Eye (tissue), 1 donor: ENCODE results near the gene CFAP100.

Experiments used
- DNase-seq: peaks from one replicate; pipeline ENCODE4 v3.0.0-alpha.2; 2015

The CFAP100 gene

DNA sequence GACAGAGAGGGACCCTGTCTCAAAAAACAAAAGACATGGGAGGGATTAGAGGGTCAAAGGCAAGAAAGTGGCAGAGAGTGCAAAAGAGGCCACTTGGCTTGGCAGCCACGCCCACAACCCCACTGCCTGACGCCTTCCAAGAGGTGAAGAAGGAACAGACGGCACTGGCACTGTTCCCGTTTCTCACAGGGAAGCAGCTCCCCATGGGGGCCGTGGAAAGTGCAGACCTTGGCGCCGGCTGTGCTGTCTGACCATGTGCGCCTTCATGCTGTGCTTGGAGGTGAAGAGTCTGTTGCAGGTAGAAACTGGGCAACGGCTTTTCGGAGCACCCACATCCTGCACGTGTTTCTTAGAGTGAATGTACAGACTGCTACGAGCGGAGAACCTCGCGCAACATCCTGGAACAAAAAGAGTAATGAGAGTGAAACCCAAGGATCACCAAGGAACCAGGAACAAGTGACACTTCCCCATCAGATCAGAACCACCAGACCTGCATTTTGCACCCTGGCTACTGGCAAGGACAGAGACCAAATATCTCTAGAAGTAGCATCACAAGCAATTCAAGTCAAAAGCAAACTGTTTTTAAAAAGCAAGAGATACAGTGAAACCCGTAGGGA, 71.3 kb downstream of the CFAP100 start:
- no peak for DNase-seq

GRCh38 chr3:126466886-126467610, 72.3 kb downstream of the CFAP100 start:
- no peak for DNase-seq

- no peak for DNase-seq
Observed at GRCh38 chr3:126467611-126467955, 72.9 kb downstream of the CFAP100 start.

DNA sequence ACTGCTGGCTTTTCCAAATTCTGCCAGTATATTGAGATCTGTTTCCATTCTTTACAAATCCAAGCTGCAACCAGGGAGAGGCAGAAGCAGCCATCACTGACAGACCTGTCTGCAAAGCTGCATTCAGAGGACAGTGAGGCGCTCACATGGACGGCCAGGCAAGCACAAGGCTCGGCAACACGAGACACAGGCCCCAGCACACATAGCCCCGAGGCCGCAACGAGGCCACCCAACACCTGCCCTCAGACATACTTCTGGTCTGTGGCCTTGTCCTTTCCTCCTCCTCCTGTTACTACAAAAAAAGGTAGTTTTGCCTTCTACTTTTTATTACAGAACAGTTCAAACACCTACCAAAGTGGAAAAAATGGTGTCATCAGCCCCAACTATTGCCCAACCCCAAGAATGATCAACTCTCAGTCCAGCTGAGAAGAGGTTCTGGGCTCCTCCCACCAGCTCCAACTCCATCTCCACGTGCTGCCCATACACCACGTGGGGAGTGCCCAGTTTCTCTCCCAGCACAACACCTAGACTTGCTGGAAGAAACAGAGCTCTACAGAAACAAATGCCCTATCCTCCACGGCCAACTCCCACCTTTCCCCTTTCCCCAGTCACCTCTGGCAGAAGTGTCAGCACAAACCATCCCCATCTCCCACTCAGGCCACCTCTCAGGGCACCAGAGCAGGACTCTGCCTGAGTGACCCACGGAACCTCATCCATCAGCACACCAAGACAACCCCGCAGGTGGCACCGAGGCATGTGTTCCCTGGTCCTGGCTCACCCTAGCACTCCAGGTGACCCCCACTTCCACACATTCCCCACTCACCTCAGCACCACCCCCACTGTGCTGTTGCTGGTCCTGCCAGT, 73.6 kb downstream of the CFAP100 start:
- DNase-seq = no peak

DNA sequence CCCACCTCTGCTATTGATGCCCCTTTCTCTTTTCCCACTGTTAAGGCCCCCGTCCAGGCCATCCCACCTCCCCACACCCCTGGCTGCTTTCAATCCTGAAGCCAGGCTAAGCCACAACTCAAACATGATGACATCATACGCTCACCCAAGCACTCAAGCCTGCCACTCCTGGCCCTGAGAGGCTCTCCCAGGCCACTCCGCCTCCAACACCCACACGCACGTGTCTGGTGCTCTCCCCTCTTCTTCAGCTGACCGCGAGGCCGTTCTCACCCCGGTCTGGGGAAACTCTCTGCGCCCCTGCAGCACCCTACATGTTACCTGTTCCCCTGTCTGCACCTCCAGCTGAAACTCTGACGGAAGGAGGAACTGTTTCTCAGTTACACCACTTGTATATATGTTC, 74.8 kb downstream of the CFAP100 start:
- DNase-seq = no peak

GRCh38 chr3:126472277-126473006, 77.7 kb downstream of the CFAP100 start:
- peak; percentile 41 for DNase-seq

DNA sequence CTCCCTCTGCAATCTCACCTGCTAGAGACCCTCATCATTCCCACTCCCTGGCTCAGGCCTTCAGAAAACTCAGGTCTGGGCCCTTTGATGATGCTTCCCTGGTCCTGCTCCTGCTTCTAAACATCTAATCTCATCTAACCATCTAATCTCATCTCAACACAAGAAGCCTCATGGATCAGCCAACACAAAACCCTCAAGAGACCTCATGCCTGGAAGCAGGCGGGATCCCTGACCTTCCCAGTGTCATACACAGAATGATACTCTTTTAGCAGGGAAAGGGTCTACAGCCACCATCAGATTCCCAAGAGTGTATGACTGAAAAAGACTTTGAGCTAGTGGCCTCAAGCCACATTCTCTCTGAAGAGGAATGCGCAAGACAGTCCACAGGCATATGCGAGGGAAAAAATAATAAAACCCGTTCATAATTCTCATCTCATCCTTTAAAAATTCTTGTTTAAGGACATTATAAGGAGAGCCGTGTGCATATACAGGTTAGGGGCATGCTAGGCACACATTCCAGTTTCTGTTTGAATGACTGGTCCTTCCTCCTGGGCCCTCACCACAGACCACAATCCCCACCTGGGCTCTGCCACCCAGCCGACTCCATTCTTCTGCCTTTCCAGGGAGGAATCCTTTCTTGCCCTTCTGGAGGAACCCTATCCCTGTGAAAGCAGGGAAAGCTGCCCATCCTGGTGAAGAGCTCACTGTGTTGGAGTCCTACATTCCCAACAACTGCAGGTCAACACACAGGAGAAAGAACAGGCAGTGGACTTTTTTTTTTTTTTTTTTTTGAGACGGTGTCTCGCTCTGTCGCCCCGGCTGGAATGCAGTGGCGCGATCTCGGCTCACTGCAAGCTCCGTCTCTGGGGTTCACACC, 78.8 kb downstream of the CFAP100 start:
- DNase-seq = no peak

- peak; percentile 78 for DNase-seq
Observed at GRCh38 chr3:126474498-126475412, 80.0 kb downstream of the CFAP100 start.

DNA sequence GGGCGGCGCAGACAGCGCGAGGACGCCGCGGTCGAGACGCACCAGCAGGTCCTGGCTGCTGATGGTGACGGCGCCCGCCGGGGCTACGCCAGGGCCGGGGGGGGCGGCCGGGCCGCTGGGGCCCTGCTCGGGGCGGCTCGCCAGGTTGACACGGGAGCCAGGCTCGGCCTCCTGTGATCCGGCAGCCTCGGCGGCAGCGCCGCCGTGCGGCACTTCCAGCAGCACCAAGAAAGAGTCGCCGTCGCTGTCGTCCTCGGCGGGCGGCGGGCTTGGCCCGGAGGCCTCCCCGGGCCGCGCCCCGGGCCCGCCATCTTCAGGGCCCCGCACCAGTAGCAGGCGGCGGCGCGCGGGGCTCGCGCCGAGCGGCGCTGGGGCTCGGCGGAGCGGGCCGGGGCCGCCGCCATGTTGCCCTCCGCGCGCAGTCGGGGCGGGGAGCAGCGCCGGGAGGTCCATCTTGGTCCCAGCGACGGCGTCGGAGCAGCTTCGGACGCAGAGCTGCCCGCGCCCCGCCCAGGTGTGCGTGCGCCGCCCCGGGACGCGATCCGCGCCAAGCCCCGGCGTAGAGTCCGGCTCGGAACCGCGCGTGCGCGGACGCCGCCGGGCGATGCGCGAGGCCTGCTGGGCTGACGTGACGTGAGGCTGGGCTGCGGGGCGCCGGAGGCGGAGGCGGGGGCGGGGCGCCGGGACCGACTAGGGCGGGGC, 80.9 kb downstream of the CFAP100 start, which contains the start of gene ZXDC:
Gene ZXDC, minus strand, starts transcription at position 479 of the 702 bp plus-strand sequence. Its CDS starts 26 bp downstream, at position 453.
- peak; percentile 97 for DNase-seq

DNA sequence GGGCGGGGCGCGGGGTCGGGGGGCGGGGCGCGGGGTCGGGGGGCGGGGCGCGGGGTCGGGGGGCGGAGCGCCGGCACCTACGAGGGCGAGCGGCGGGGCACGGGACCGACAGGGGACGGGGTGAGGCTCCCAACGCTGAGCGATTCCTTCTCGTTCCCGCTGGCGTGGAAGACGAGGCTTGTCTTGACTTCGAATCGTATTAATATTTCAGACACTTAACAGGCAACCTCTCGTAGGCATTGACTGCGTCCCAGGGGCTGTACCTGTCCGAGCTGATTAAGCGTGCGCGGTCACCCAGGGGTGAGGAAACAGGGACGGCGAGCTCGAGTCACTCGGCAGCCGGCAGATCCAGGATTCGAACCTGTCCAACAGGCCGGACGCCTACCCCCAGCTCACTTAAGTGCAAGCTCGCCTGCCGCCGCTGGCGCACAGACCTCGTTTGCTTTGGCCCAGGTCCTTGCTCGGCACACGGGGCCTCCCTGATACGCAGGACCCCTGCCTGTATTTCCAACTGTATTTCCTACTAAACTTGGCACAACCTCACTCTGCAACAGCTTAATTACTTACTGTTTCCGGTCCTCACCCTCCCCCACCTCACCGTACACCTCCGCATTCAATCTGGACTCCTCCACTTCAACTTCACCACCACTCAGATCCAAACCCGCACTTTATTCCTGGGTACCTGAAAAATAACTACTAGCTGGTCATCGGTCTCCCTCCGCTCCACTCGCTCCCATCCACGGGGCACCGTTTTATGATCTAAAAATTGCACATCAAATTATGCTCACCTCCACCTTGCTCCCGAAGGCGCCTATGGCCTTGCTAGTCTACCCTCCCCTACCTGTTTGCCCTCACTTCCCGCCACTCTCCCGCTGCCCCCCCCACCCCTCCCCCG, 81.7 kb downstream of the CFAP100 start:
- peak; percentile 90 for DNase-seq

- peak; percentile 24 for DNase-seq
Observed at GRCh38 chr3:126477061-126477380, 82.3 kb downstream of the CFAP100 start.

- no peak for DNase-seq
Observed at GRCh38 chr3:126478581-126479310, 84.0 kb downstream of the CFAP100 start.

GRCh38 chr3:126479642-126480041, 84.9 kb downstream of the CFAP100 start:
- DNase-seq = no peak

DNA sequence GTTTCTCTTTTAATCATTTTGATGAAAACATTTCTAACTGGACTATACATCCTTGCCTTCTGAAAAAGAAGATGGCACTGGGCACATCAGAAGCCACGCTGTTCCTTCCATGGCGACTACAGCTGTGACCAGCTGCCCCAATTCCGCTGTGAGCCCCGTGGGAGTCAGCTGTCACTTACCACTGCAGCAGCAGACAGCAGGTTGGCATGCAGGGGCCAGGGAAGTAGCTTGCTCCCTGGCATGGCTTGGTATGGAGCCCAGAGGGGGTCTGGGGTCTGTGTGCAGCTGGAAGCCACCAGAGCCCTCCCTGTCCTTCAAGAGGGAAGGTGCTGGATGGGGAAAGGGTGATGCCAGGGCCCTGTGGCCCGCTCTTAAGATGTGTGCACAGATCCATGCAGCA, 85.5 kb downstream of the CFAP100 start:
- DNase-seq = peak; percentile 35

- no peak for DNase-seq
Observed at GRCh38 chr3:126480861-126481260, 86.2 kb downstream of the CFAP100 start.

DNA sequence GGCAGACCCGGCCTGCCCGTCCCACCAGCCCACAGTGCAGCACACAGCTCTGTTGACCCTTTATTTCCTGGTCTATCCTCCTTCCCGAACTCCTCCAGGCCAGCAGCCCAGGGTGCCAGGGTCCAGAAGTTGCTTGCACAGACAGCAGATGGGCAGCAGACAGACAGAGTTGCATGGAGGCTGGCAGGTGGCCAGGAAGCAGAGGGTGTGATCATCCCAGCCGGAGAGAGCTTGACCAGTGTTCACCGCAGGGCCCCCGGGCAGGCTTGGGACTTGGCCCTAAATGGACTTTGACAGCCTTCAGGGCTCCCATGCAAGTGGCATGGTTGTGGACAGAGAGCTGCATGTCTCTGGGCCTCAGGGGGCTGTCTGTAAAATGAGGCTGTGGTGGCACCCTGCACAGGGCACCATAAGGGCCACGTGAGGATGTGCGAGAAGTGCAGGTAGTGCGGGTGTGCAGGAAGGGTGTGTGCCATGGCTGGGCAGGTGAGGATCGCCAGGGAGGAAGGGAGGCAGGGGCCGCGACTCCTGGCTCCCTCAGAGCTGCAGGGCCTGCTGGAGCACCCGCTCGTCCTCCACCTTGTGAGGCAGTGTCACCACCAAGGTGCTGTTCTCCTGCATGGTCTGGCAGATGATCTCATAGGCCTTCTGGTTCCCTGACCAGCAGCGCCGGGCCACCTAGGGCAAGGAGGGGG, 87.2 kb downstream of the CFAP100 start:
- DNase-seq = peak; percentile 34

- DNase-seq = no peak
Observed at GRCh38 chr3:126482503-126483255, 88.0 kb downstream of the CFAP100 start.
